HL-60 (cell line): Measurements from ENCODE around the gene CYB561.

Experiments used
- CTCF ChIP-seq: IDR thresholded peaks from one replicate; pipeline ENCODE4 v1.5.1; 2011; ENCODE audit warnings: low read length, control low read depth, inconsistent platforms; ENCODE audit not compliant: insufficient read depth
- POLR2AphosphoS5 ChIP-seq: IDR thresholded peaks from 2 replicates; pipeline ENCODE4 v1.6.1; 2012; ENCODE audit warnings: low read depth
- REST ChIP-seq: IDR thresholded peaks from 2 replicates; pipeline ENCODE4 v1.6.1; 2012; ENCODE audit warnings: low read depth; ENCODE audit not compliant: insufficient replicate concordance

DNA sequence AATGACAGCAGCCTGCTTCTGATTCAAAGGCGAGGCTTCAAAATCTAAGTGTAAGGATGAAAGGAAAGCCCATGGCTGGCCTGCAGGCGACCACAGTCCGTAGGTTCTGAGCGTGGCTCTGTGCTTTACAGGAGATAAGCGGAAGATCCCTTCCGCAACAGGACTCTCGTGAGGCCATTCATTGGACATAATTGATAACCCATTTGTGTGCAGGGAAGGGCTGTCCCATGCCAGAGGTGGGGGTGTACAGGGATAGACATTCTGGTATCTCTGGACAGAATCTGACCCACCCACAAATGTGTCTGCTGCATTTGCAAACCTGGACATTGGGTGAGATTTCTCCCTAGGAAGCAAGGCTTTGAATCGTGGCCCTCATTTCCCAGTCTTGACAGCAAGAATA, 4.0 kb downstream of the CYB561 start:
- TF ChIP-seq POLR2AphosphoS5 (no peak), CTCF (no peak), REST (no peak)
